CD4-positive, alpha-beta T cell treated with Interleukin-17A for 1 hour (primary cell): ENCODE measurements around the gene DYSF.

ENCODE experiments used
- DNase-seq: peaks from one replicate; pipeline ENCODE4 v3.0.0-alpha.2; 2020

DYSF gene

DNA sequence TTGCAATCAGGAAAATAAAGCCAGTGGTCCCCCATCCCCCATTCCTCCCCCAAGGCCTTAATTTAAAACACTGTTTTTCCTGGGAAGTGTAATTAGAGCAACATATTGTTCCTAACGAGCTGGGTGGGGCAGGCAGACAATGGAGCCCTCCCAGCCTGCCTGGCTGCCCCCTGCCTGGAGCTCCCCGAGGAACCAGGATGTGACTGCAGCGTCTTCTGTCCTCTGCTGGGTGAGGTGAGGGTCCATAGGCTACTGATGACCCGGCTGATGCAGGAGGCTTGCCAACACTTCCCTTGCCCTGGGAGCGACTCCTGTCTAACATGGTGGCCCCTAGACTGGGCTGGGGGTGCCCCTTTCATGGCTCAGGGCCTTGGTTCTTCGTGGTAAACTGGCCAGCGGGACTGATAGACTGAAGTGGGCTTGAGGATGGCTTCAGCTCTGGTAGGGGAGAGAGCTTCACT, 152.4 kb downstream of the DYSF start:
- no peak for DNase-seq

GRCh38 chr2:71606244-71606643, 152.9 kb downstream of the DYSF start:
- no peak for DNase-seq

DNA sequence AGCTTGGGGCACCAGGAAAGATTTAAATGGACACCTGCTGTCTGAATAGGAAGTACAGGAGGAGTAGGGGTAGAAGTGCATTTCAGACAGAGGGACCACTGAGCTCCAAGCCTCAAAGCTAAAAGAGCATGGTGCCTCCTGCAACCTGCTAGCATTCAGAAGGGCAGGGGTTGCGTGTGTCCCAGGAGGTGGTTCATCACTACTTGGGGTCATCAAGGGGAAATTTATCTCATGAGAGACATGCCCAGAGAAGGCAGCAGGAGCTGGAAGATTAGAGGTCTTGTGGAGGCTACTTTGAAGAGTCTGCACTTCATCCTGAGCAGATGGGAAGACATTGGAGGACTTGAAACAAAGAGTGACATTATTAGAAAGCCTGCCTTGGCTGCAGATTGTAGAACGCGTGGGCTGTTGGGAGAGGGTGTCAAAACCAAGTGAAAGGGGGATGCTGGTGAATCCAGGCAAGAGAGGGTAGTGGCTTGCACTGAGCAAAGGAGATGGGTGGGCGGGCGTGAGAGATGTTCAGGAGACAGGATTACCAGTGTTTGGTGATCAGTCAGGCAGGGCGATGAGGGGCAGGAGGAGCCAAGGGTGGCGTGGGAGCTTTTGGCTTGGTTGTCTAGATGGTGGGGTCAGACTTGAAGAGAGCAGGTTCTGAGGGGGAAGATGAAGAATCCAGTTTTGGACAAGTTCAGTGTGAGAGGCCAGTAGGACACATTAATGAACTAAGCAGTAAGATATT, 154.0 kb downstream of the DYSF start:
- DNase-seq, result no peak

DNA sequence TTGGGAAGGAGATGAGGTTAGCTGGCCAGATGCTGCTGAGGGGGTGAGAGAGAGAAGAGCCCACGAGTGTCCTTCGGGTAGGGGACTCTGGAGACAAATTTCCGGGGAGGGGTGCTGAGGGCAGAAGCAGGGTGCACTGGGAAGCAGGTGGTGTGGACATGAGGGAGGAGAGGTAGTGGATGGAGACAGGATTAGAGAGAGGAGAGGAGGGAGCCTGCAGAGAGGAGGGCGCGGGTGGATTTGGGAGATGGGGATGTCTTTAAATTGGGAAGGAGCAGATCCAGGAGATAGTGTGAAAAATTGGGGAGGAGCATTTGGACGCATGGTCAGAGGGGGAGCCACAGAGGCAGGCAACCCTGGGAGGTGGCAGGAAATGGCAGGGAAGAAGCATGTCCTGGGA, 154.7 kb downstream of the DYSF start:
- DNase-seq, result no peak

DNA sequence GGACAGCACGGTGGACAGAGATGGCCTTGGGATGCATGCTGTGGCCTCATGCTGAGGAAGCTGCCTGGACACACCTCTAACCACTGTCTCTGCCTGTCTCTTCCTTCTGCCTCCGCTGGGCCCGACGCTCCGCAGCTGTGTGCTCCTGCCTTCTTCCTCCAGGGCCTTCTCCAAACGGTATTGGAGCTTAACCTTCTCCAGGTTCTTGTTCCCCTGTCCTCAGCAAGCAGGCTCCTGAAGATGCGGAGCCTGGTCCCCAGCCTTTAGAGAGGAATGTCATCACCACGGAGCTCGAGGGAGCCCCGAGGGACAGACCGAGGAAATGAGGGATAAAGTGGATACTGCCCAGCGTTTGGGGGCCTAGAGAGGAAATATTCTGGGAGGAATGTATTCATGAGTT, 155.1 kb downstream of the DYSF start:
- no peak for DNase-seq

DNA sequence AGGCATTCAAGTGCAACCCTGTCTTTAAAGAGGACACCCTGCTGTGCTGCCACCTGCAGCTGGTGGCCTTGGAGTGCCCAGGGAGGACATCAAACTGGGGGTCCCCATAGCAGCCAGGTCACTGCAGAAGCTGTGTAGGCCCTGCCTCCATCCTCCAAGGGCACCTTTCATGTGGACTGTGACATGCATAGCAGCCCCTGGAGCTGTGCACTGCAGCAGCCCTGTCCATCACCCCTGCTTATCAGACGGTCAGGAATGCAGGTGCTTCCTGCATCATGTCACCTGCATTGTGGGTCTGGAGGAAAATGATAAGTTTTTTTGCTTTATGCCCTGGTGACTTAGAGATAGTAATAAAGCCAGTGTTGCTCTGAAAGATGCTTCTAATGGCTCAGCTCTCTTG, 155.7 kb downstream of the DYSF start:
- DNase-seq, result no peak

GRCh38 chr2:71609441-71609840, 156.1 kb downstream of the DYSF start:
- DNase-seq, result no peak

DNA sequence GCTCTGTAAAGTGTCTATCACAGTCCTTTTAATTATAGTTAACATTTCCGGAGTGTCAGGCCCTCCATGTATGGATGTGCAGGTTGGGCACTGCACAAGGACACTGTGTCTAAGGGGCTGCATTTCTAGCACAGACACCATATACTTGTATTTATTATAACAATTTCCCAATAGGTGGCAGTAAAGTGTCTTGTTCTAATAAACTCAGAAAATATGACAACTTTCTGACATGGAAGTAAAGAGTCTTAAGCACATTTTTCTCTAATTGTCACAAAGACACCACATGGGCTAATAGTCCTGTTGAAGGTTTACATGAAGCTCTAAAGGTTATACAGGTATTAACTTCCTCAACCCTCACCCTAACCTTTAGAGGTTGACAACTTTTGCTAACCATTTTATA, 156.6 kb downstream of the DYSF start:
- no peak for DNase-seq

DNA sequence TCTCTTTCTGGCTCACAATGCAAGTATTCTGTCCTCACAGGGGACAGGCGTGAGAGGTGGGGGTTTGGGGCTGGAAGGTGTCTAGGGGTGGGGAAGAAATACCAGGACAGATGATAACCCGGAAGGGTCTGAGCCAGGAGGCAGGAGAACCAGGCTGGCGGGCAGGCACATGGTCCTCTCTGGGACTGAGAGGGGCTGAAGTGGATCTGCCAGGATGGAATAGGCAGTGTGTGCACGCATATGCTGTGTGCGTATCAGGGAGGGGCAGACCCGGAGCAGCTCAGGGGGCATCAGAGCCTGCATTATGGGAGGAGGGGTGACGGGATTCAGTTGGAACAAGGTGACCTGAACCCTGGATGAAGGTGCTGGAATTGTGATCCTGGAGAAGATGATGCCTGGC, 157.3 kb downstream of the DYSF start:
- DNase-seq, result no peak

GRCh38 chr2:71611247-71611646, 157.9 kb downstream of the DYSF start:
- DNase-seq, result no peak

GRCh38 chr2:71611781-71612527, 158.6 kb downstream of the DYSF start:
- DNase-seq, result no peak

DNA sequence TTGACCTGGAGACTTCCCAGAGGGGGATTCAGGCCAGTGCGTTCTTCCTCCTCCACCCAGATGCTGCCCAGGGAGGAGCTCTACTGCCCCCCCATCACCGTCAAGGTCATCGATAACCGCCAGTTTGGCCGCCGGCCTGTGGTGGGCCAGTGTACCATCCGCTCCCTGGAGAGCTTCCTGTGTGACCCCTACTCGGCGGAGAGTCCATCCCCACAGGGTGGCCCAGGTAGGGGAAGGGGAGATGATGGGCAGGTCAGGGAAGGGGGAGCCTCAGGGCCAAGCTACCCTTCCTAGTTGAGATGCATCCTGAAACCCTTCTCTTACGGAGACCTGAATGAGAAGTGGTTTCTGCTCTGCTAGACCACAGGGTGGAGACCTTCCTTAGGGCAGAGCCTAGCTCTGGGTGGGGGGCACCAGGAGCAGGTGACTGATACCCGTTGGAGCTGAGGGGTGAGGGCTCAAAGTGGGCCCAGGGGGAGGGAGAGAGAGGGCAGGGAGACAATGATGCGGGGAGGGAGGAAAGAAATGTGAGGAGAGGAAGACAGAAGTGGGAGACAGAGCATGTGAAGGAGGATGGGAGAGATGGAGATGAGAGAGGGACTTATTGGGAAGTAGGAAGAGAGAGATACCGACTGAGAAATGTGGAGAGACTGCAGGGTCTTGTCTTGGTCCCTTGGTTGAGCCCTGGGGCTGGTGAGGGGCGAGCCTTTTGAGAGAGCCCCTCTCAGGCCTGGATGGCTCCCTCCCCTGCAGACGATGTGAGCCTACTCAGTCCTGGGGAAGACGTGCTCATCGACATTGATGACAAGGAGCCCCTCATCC, 159.4 kb downstream of the DYSF start:
- DNase-seq, result no peak

DNA sequence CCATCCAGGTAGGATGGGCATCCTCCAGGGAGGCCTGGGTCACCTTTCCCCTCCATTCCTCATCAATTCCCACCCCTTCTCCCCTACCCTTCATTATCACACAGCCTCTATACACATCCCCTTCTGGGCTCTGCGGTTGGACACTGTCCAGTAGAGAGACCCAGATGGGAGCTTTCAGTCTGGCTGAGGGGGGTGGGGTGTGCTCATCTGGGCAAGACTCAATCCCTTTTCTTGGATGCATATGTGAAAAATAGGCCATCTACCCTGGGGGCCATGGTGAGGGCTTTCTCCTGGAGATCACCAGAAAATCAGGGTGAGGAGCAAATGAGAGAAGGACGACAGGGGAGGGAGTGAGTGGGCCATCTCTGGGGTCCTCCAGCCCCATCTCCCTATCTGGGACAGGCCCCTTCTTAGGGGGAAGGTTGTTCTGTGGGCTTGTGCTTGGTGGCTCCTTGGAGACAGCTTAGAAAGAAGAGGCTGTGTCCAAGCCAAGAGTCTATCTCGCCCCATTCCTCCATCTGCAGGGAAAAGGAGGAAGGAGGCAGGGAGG, 160.1 kb downstream of the DYSF start:
- no peak for DNase-seq

DNA sequence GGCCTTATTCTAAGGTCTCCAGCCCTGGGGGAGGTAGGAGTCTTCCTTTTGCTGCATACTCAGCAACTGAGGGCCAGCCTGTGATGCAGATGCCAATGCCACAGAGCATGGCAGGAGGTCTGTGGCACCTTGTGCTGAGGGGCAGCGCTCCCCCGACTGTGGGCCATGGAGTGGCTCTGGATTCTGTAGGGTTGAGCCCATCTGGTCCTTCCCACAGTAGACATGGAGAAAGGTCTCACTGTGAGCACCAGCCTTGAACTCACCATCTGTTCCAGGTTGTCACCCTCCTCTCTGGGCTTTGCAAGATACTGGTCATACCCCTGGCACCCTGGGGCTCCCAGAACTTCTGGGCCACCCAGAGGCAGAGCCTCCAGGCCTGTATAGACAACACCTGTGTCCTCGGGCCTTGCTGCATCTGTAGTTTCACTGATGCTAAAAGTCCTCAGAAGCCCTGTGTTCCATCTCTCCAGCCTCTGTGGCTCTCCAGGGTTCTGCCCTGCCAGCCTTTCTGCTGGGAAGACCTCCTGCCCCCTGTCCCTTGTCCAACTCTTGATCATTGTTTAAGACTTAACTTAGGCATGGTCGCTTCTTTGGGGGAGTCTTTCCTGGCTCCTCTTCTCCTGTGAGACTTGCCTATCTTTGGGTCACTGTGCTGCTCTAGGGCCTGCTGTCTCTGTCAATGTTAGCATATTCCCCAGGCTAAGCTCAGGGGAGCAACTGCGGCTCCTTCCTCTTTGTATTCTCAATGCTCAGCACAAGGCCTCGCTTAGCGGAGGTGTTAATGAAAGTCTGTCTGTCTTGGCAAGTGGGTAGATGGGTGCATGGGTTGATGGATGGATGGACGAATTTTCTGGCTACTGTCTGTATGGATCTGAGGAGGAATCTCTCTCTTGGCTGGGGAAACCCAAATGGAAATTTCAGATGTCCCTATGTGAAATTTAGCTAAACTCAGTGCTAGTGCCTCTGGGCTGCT, 160.9 kb downstream of the DYSF start:
- no peak for DNase-seq

DNA sequence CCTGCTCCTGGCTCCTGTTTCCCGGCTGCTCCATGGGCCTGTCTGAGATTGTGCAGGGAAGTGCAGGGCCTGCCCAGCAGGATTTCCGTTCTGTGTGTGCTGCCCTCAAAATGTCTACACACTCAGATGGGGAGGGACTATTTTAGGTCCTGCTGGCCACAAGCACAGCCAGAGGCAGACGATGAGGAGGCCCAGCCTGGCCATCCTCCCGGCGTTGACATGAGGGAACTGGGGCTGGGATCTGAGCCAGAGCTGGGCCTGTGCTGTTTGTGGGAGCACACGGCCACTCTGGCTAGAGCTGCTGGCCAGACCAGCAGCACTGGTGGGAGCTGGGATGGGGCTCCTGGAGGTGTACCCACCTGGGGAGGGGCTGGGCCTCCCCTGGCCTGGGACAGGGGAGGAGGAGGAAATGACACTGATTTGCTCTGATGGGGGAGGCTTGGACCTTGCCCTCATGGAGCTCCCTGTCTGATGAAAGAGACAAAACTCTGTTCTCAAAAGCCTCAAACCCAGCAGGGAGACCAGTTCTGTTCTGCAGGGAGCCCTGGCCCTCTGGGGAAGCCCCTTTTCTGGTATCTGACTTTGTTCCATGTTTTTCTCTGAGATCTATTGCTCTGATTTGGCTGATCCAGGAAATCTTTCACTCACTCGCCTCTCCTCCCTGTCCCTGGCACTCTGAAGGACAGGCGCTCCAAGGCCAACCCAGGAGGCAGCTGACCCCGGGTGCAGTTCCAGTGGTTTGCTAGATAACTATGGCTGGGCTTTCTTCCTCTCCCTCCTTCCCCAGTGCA, 161.8 kb downstream of the DYSF start:
- no peak for DNase-seq

- no peak for DNase-seq
Measured at GRCh38 chr2:71615767-71616730, 162.7 kb downstream of the DYSF start.

- no peak for DNase-seq
Measured at GRCh38 chr2:71617266-71617665, 163.9 kb downstream of the DYSF start.

DNA sequence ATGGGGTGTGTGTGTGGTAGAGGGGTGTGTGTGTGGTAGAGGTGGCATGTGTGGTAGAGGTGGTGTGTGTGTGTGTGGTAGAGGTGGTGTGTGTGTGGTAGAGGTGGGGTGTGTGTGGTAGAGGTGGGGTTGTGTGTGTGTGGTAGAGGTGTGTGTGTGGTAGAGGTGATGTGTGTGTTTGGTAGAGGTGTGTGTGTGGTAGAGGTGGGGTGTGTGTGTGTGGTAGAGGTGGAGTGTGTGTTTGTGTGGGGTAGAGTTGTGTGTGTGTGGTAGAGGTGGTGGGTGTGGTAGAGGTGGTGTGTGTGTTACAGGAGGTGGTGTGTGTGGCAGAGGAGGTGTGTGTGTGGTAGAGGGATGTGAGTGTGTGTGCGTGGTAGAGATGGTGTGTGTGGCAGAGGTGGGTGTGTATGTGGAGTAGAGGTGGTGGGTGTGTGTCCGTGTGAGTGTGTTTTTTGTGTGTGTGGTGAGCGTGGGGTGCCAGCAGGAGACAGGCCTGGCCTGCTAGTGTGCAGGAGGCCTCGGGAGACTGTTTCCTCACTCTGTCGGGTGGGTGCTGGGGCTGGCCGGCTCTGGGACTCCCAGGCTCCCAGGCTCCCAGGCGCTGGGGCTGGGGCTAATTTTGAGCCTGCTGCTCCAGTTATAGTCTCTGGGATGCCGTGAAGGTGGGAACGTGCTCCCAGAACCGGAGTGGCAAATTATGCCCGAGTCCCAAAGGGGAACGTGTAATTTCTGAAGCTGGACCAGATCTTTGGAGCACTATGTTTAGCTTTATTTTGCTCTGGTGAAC, 165.2 kb downstream of the DYSF start:
- no peak for DNase-seq

DNA sequence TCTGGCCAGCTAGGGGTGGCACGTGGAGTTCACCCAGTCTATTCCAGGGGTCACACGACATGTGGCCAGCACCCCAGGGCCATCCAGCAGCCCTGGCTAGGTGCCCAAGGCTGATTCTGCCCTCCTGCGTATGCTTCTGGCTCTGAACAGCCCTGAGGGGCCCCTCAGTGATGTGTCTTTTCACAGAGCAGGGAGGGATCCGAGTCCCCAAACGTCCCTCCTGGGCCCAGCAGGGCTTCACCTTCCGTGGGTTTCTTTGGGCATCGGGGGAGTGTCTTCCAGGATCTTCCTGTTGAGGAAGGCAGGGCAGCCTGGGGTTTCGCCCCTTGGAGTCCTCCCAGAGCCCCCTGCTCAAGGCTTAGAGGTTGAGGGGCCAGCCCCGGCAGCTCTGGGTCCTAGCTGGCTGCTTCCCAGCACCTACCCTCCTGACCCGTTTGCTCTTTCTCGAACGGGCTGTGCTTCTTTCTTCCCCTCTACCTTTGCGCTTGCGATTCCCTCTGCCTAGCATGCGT, 165.9 kb downstream of the DYSF start:
- DNase-seq, result no peak
